ENCODE data around the gene GTF2F2.
"Not testable (repeated sequence)": the region's sequence is repeated elsewhere in the genome, so short reads cannot be mapped to it uniquely, and the experiment has no call there.

GTF2F2 gene

GRCh38 chr13:45180713-45181601 is 60.6 kb downstream of the GTF2F2 start:
- no peak for TF ChIP-seq ZFX (IDR thresholded peaks at IDR 0.05)
- no peak for TF ChIP-seq CTCF (conservative IDR thresholded peaks at IDR 0.05)
- H3K27ac ChIP-seq = no peak overlapping the region

DNA sequence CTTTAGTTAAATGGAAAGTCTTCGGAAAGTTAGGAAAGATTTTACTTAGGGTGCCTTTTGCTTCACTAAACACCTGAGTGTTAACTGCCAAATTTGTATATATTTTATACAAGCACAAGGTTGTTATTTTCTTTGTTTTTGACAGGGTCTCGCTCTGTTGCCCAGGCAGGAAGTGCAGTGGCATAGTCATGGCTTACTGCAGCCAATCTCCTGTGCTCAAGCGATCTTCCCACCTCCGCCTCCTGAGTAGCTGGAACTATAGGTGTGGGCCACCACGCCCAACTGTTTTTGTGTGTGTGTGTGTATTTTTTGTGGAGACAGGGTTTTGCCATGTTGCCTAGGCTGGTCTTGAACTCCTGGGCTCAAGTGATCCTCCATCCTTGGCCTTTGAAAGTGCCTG is 64.4 kb downstream of the GTF2F2 start:
- H3K27ac ChIP-seq = no peak overlapping the region
- no peak for TF ChIP-seq CTCF (conservative IDR thresholded peaks at IDR 0.05)

DNA sequence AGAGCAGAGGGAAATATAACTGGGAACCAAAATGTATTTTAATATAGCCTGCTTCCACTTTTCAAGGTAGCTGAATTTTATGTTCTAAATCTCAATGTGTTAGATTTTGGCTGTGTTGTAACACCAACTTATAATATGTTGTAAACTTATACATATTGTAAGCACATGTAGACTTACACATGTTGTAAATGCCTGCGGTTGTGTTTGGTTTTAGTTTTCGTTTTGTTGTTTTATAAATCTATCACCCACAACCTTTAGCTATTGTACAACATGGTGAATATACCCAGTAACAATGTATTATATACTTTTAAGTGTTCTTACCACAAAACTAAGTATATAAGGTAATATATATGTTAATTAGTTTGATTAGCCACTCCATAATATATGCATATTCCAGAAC is 65.0 kb downstream of the GTF2F2 start:
- H3K27ac ChIP-seq = no peak overlapping the region
- TF ChIP-seq ZFX (IDR thresholded peaks at IDR 0.05) = no peak
- no peak for TF ChIP-seq CTCF (conservative IDR thresholded peaks at IDR 0.05)

GRCh38 chr13:45189077-45189476 is 68.8 kb downstream of the GTF2F2 start:
- H3K27ac ChIP-seq = not testable (repeated sequence)

- not testable (repeated sequence) for H3K27ac ChIP-seq
These were observed 69.2 kb downstream of the GTF2F2 start for GRCh38 chr13:45189511-45189910.

DNA sequence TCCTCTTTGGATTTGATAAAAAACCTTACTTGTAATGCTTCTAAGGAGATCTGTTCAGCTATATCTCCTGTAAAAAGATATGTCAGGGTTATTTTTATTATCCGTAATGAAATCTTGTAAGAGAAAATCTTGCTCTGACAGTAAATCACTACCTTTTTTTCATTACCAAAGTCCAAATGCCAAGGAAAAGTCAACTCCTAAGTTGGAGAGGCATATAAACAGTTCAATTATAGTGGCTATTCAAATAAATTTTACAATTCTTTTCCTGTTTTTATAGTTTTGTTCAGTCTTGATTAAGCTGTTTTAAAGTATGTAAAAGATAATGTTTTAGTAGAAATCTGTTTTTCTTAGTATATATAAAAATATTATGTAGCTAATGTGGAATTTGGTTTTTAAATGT is 71.6 kb downstream of the GTF2F2 start:
- no peak for TF ChIP-seq ZFX (IDR thresholded peaks at IDR 0.05)

DNA sequence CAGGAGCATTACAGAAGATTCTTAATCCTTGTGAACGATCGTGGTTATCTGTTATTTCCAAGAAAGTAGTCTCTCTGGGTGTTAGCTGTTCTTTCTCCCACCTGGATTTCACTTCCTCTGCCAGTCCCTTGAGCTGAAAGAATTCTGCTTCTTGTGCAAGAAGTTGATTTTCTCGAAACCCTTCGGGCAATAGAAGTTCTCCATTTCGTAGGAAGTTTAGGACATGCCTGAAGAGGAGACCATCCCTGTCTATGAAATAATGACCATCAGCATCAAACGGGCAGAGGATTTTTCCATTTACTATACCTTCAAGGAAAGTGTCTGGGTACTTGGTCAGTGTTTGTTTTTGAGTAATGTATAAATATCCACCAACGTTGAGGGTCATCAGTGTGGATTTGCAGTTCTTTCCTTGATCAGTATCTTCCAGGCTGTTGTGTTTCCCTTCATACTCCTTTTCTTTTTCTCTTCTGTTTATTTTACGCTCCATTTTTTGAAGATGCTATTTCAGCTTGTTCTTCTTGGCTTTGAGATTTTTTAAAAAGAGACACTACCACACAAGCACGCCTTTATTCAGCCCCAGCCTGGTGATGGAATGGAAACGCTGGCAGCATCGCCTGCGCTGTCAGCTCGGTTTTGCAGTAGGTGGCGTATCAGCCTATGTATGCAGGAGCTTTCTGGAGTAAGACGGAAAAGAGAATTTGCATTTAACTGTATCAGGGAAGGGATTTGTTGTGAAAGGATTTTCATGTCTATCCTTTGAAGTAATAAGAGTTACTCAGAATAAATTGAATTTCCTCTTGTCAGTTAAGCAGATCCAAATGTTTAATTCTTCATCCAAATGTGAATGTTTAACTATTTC is 74.0 kb downstream of the GTF2F2 start:
- TF ChIP-seq ZFX (IDR thresholded peaks at IDR 0.05) (no peak), CTCF (conservative IDR thresholded peaks at IDR 0.05) (no peak)
- no peak overlapping the region for H3K27ac ChIP-seq

More for the DNA sequence above, 71.6 kb downstream of the GTF2F2 start:
- H3K27ac ChIP-seq = no peak overlapping the region

GRCh38 chr13:45195421-45195820 is 75.1 kb downstream of the GTF2F2 start:
- TF ChIP-seq ZFX (IDR thresholded peaks at IDR 0.05) (no peak), CTCF (conservative IDR thresholded peaks at IDR 0.05) (no peak)

More at GRCh38 chr13:45195421-45195820, 75.1 kb downstream of the GTF2F2 start:
- no peak overlapping the region for H3K27ac ChIP-seq

Measured in C4-2B (cell line).